ENCODE results near the gene CATSPERE. TPM values are rescaled to one million over a fixed set of nuclear protein-coding genes. Genes with fewer than 3 reads are reported as not detected.
"Not testable (repeated sequence)": the region's sequence is repeated elsewhere in the genome, so short reads cannot be mapped to it uniquely, and the experiment has no call there.

The CATSPERE gene
- total RNA-seq, 2 donors from 2014 or later = 0.26 to 2.3 TPM

GRCh38 chr1:244494653-244495052 is 33.6 kb downstream of the CATSPERE start:
- Histone ChIP-seq H3K36me3 (replicated peaks in 1 of 2; ENCODE audit: insufficient read depth in 1 of 2, low read depth in 2 of 2) (no peaks in the 10 kb centered on the region), H3K9me3 (no peaks in the 10 kb centered on the region), H3K27me3 (no peaks in the 10 kb centered on the region), H3K4me3 (no peak overlapping the region), H3K4me1 (peaks cover 4% of the 10 kb centered on the region), H3K27ac (no peak overlapping the region)
- DNase-seq (no peak), ATAC-seq (no peak)
- intact Hi-C loops (cut with DNase I) = no loop called here
- WGBS, 2 donors = 95 to 96% methylated on average over 2 of the region's 2 CpGs
- TF ChIP-seq POLR2A (IDR thresholded peaks at IDR 0.05) (no peak), CTCF (IDR thresholded peaks at IDR 0.05) (no peak)

- Histone ChIP-seq H3K36me3 (replicated peaks in 1 of 2; ENCODE audit: insufficient read depth in 1 of 2, low read depth in 2 of 2) (no peaks in the 10 kb centered on the region), H3K27ac (no peak overlapping the region), H3K4me3 (no peak overlapping the region), H3K27me3 (no peaks in the 10 kb centered on the region), H3K9me3 (no peaks in the 10 kb centered on the region), H3K4me1 (peaks cover 4% of the 10 kb centered on the region)
- no peak for DNase-seq
- 52 to 81% methylated on average over 1 of the region's 1 CpG for WGBS, 2 donors
- TF ChIP-seq POLR2A (IDR thresholded peaks at IDR 0.05) (no peak), CTCF (IDR thresholded peaks at IDR 0.05) (no peak)
- no peak for ATAC-seq
- intact Hi-C loops (cut with DNase I) = no loop called here
Observed at GRCh38 chr1:244496186-244496585, 35.1 kb downstream of the CATSPERE start.

GRCh38 chr1:244497805-244498204 is 36.7 kb downstream of the CATSPERE start:
- 23 to 40% methylated on average over 1 of the region's 1 CpG for WGBS, 2 donors
- no peak for TF ChIP-seq CTCF (IDR thresholded peaks at IDR 0.05)

GRCh38 chr1:244499484-244499883 is 38.4 kb downstream of the CATSPERE start:
- ATAC-seq; H3K27ac ChIP-seq; intact Hi-C loops (cut with DNase I); H3K4me1 ChIP-seq; DNase-seq; H3K9me3 ChIP-seq; H3K36me3 ChIP-seq (replicated peaks in 1 of 2; ENCODE audit: insufficient read depth in 1 of 2, low read depth in 2 of 2); H3K4me3 ChIP-seq; H3K27me3 ChIP-seq: not testable (repeated sequence)
- WGBS, 2 donors = 75 to 83% methylated on average over 2 of the region's 2 CpGs

More at GRCh38 chr1:244497805-244498204, 36.7 kb downstream of the CATSPERE start:
- H3K36me3 ChIP-seq (replicated peaks in 1 of 2; ENCODE audit: insufficient read depth in 1 of 2, low read depth in 2 of 2) = no peaks in the 10 kb centered on the region
- no peak overlapping the region for H3K27ac ChIP-seq
- no peaks in the 10 kb centered on the region for H3K27me3 ChIP-seq
- intact Hi-C loops (cut with DNase I) = no loop called here
- DNase-seq (no peak), ATAC-seq (no peak)
- H3K4me3 ChIP-seq = no peak overlapping the region
- no peaks in the 10 kb centered on the region for H3K9me3 ChIP-seq
- H3K4me1 ChIP-seq = peaks cover 4% of the 10 kb centered on the region

- intact Hi-C loops (cut with DNase I); H3K4me1 ChIP-seq; ATAC-seq; H3K4me3 ChIP-seq; H3K27ac ChIP-seq; H3K9me3 ChIP-seq; DNase-seq; H3K27me3 ChIP-seq; H3K36me3 ChIP-seq (replicated peaks in 1 of 2; ENCODE audit: insufficient read depth in 1 of 2, low read depth in 2 of 2): not testable (repeated sequence)
- 73 to 76% methylated on average over 4 of the region's 4 CpGs for WGBS, 2 donors
Observed at GRCh38 chr1:244500515-244500914, 39.4 kb downstream of the CATSPERE start.

- no peak for ATAC-seq
- H3K36me3 ChIP-seq (replicated peaks in 1 of 2; ENCODE audit: insufficient read depth in 1 of 2, low read depth in 2 of 2) = no peaks in the 10 kb centered on the region
- DNase-seq = no peak
- intact Hi-C loops (cut with DNase I) = no loop called here
- TF ChIP-seq CTCF (IDR thresholded peaks at IDR 0.05) (no peak), POLR2A (IDR thresholded peaks at IDR 0.05) (no peak)
- no peaks in the 10 kb centered on the region for H3K9me3 ChIP-seq
- no peaks in the 10 kb centered on the region for H3K27me3 ChIP-seq
- H3K27ac ChIP-seq = no peak overlapping the region
- 70 to 78% methylated on average over 3 of the region's 3 CpGs for WGBS, 2 donors
- H3K4me3 ChIP-seq = no peak overlapping the region
- no peaks in the 10 kb centered on the region for H3K4me1 ChIP-seq
Observed at GRCh38 chr1:244502630-244503029, 41.6 kb downstream of the CATSPERE start.
